ENCODE measurements around the gene FLRT2. TPM values are rescaled to one million over a fixed set of nuclear protein-coding genes. Genes with fewer than 3 reads are reported as not detected.

Gene FLRT2
- total RNA-seq, 1 donor = 14.7 TPM

- TF ChIP-seq CTCF (IDR thresholded peaks at IDR 0.05; ENCODE audit: insufficient read depth, low read depth, low read length) = no peak
- DNase-seq (ENCODE audit: low read depth) = no peak
- H3K4me3 ChIP-seq (ENCODE audit: low read depth, low read length) = peak overlapping the region; percentile 87
These were observed 682 bp downstream of the FLRT2 start for GRCh38 chr14:85530626-85531025.

GRCh38 chr14:85531141-85531586, 1.2 kb downstream of the FLRT2 start:
- no peak for TF ChIP-seq CTCF (IDR thresholded peaks at IDR 0.05; ENCODE audit: insufficient read depth, low read depth, low read length)
- peak overlapping the region; percentile 87 for H3K4me3 ChIP-seq (ENCODE audit: low read depth, low read length)
- peak; percentile 77 for DNase-seq (ENCODE audit: low read depth)

GRCh38 chr14:85531587-85532373, 1.8 kb downstream of the FLRT2 start:
- peak; percentile 88 for DNase-seq (ENCODE audit: low read depth)
- peak overlapping the region; percentile 87 for H3K4me3 ChIP-seq (ENCODE audit: low read depth, low read length)
- TF ChIP-seq CTCF (IDR thresholded peaks at IDR 0.05; ENCODE audit: insufficient read depth, low read depth, low read length) = peak; percentile 49

GRCh38 chr14:85532374-85533022, 2.6 kb downstream of the FLRT2 start:
- H3K4me3 ChIP-seq (ENCODE audit: low read depth, low read length) = peak overlapping the region; percentile 87
- no peak for TF ChIP-seq CTCF (IDR thresholded peaks at IDR 0.05; ENCODE audit: insufficient read depth, low read depth, low read length)
- DNase-seq (ENCODE audit: low read depth) = no peak

- TF ChIP-seq CTCF (IDR thresholded peaks at IDR 0.05; ENCODE audit: insufficient read depth, low read depth, low read length) = no peak
- peak; percentile 89 for DNase-seq (ENCODE audit: low read depth)
These were observed 3.3 kb downstream of the FLRT2 start for GRCh38 chr14:85533023-85533860.

GRCh38 chr14:85533861-85534291, 3.9 kb downstream of the FLRT2 start:
- DNase-seq (ENCODE audit: low read depth) = peak; percentile 36
- no peak for TF ChIP-seq CTCF (IDR thresholded peaks at IDR 0.05; ENCODE audit: insufficient read depth, low read depth, low read length)
- peak overlapping the region; percentile 87 for H3K4me3 ChIP-seq (ENCODE audit: low read depth, low read length)

More at GRCh38 chr14:85533023-85533860, 3.3 kb downstream of the FLRT2 start:
- peak overlapping the region; percentile 87 for H3K4me3 ChIP-seq (ENCODE audit: low read depth, low read length)

All from fibroblast of villous mesenchyme (primary cell).